Endometrial microvascular endothelial cells (primary cell): ENCODE measurements around the gene RTN4R. TPM values are rescaled to one million over a fixed set of nuclear protein-coding genes. Genes with fewer than 3 reads are reported as not detected.

Experiments used
- in situ Hi-C: cut with HindIII; loops from 2 replicates; pipeline ENCODE4 v1.10.0; 2017; ENCODE audit warnings: low sequenced_read_pairs, low pct_unique_long_range_greater_than_20kb; ENCODE audit errors: inconsistent ontology term
- total RNA-seq: library from RNA; depleted of rRNA; stranded (reverse); fragments of >200 nt; gene quantifications from one replicate; pipeline ENCODE4 v1.2.3, GENCODE V29; 2015; ENCODE audit errors: inconsistent ontology term

RTN4R gene
- total RNA-seq, 1 donor from 2014 or later, result not detected

DNA sequence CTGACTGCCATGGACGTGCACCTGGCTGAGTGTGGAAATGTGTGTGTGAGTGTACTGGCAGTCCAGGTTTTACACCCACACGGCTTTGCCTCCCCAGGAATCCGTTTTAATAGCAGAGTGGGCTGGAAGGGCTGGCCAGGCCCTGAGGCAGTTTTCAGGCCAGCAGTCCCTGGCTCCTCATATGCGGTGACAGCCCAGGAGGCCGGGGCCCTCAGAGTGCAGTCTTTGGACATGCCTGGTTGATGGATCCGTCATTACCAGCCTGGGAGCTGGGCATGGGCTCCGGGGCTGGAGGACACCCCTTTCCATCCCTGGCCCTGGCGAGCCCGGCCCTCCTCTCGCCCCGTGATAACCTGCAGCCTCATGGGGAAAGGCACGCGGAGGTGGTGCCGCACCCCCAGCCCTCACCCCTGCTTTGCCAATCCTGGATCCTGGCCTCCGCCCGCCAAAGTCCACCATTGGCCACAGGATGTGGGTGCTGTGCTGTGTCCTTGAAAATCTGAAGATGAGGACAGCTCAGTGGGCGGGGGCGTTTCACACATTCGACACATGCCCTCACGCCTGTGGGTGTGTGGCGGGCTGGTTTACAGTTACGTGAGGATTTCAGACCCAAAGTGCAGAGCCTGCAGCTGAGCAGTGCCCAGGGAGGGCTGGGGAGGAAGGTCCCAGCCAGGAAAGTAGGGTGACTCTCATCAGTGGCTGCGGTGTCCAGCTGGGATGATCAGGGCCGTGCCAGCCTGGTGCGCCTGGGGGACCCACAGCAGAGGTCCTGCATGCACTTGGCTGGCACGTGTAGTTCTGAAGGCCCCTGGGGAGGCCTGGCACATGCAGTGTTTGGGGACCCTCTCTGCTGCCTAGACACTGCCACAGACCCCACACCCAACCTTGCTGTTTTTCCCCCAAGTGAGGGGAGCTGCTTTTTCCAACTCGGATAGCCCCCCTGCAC, 55.1 kb downstream of the RTN4R start:
- in situ Hi-C loops, result no loop called here

DNA sequence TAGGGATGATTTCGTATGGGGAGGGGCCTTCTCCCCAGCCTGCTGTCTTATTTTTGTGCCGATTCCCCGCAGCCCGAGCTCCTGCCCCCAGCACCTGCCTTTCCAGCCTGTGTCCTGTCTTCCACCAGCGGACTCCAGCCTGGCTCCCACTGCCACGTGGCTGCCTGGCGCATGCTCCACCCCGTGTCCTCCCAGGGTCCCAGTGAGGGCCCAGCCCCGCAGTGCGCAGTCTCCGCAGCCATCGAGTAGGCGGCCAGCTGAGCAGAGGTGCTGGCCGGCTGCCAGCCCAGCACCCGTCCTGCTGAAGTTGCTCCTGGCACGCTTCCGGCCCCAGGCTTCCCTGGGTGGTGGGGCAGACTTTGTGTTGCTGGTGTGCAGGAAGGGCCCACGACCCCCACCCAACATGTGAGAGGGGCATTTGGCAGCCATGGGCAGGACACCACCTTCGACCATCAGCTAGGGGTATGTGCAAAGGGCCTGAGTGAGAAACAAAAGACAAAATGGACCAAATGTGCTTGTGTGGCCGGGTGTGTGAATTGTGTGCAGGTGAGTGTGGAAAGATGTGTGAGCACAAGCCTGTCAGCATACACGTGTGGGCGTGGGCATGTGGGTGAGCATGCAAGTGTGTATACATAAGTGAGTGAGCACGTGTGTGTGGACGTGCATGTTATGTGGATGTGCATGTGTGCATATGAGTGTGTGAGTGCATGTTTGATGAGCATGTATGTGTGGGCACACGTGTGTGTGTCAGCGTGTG, 55.9 kb downstream of the RTN4R start:
- in situ Hi-C loops, result no loop called here

DNA sequence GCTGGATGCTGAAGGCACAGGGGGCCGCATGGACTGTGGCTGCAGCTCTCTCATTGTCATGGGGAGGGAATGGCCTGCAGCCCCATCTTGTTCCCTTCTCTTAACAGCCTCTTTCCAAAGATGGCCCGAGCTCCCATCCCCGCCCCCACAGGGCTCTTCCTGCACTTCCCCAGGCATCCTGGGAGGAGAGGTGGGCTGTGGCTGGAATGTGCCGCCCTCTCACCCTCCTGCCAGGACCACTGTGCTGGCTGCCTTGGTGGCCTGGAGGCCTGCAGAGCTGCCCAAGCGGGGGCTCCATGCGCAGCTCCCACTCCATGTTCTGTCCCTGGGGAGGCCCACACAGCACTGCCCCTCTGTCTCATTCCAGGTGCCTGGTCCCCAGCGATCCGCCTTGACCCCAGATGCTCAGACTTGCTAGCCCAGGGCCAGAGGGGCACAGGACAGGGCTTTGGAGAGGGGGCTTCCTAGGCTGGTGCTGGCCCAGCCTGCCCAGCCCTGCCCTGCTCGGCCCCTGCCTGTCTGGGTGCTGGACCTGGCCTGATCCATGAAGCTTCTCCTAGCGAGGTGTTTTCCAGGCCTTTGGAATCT, 56.6 kb downstream of the RTN4R start:
- in situ Hi-C loops, result no loop called here

DNA sequence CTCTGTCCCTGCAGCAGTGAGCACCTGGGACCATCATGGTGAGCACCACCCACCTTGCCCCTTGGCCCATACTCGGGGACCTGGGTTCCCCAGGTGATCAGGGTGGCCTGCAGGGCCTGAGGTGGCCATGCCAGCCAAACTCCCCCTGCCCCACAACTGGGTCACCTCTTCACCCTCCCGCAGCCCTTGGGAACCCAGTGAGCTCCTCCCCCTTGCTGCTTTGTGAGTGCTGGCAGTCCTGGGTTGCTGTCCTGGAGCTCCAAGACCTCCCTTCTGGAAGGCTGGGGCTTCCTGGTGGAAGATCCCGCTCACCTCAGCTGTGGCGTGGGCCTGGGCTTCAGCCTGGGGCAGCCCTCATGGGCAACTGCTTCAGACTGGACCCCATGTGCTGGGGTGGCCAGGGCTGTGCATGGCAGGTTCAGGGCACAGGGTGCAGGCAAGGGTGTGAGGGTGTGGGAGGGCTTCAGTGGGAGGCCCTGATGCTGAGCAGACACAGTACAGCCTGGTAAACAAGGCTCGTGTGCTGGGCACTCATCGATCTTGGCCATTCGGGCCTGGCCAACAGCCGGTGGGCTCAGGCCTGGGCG, 57.6 kb downstream of the RTN4R start:
- in situ Hi-C loops, result no loop called here

DNA sequence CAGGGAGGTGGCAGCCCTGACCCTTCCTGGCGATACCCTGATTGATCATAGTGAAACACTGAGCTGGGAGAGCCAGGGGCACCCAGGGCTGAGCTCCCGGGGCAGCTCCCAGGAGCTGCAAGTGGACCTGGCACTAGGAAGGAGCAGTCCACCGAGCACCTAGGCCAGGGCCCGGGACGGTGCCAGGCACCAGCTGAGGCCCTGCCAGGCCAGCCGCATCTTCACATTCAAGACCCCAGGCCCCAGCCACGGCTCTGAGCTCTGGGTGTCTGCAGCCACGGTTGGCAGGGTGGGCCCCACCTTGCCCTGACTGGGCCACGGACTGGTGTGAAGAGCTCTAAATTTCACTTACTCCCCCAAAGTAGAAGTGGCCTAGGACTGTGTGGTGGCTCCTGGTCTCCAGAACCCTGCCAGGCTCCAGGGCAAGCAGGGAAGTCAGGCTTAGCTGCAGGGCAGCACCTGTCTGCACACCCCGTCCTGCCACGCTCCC, 58.3 kb downstream of the RTN4R start:
- in situ Hi-C loops, result no loop called here

DNA sequence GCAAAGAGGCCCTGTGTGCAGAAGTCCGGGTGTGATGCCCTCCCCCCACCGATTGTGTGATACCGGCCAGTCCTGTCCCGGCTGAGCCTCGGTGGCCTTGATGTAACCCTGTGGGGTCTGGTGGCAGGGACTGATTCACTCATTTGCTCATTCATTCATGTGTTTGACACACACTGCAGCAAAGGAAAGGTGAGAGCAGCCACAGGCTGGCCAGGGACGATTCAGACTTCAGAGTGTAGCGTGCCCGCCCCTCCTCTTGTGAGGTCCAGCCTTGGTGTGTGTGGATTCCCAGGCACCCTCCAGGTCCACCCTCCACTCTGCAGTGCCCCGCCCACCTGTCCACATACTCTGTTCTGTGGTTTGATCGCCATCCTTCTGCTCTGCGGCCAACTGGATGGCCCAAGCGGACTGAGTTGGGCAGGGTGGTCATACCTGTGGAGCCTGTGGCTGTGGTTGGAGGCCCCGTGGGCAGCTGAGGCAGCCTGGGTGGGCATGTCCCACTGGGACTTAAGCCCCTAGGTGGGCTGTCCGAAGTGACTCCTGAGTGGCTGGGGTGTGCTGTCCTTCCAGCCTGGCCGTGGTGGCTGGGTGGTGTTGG, 59.3 kb downstream of the RTN4R start:
- in situ Hi-C loops, result no loop called here

DNA sequence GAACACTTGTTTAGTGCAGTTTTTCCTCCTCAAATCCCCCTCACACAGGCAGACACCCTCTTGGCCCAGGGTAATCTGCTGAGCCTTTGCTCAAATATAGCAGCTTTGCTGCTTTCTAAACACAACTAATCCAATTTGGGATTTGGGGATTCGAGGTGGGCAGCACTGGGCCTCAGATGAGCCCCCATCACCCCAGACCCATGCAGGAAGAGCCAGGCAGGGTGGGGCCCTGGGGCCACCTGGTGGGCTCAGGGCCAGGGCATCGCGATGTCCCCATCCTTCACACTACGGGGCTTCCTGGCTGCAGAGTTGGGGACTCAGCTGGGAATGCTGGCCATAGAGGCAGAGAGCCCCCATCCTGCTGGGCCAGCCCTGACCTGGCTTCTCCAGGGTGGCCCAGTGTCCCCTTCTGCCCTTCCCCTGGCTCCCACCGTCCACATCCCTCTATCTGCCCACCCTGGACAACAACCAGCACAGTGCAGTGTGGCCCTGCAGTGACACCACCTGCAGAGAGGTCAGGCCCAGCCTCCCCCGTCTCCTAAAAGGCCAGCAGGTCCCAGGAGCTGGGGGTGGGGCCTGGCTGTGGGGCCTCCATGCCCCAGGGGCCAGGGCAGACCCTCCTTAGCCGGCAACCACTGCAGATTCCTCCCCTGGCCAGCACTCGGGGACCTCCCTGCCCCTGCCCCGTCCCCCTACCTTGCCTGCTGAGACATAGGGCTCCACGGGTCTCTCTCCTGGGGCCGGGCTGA, 60.7 kb downstream of the RTN4R start:
- in situ Hi-C loops, result no loop called here

DNA sequence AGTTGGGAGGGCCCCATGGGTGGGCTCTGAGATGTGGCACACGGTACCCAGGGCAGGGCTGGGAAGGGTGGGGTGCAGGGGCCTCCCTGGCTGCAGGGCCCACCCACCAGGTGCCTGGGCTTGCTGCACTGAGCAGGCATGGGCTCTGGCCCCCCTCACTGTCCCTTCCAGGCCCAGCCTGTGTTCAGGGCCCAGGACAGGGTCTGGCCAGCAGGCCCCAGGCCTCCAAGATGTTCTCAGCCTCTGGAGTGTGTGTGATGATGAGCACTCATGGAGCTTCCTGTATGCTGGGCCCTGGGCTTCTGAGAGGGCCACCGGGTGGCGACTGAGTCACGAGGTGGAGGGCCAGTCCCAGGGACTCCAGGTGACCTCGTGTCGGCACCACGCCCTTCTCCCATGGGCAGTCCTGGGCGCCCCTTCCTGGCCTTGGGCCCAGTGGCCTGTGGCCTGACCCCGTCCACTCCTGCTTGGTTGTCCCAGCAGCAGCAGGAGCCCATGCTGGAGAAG, 61.4 kb downstream of the RTN4R start:
- in situ Hi-C loops, result no loop called here

DNA sequence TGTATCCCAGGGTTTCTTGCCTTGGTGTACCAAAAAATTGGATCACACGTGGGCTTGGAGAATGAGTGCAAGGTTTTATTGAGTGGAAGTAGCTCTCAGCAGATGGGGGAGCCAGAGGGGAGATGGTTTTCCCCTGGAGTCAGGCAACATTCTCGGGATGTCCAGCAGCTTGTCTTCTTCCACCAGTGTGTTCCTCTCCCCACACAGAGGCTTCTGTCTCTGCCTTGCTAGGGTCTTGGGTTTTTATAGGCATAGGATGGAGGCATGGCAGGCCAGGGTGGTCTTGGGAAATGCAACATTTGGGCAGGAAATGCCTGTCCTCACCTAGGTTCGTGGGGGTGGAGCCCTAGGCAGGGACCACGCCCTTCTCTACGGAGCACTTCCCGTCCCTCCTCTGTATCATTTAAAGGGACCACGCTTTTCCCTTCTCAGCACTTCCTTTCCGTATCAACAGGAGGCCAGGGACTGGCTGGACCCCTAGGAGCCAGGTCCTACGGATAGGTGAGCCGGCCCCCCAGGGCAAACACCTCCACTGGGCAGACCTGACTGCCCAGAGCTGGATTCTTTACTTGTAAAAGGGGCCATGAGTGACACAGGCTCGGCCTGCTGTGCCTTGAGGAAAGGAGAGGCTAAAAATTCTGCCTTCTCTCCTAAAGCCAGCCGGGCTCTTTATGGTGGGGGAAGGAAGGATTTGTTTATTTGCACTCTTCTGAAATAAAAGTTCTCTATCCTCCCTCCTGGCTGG, 62.0 kb downstream of the RTN4R start:
- in situ Hi-C loops, result no loop called here

DNA sequence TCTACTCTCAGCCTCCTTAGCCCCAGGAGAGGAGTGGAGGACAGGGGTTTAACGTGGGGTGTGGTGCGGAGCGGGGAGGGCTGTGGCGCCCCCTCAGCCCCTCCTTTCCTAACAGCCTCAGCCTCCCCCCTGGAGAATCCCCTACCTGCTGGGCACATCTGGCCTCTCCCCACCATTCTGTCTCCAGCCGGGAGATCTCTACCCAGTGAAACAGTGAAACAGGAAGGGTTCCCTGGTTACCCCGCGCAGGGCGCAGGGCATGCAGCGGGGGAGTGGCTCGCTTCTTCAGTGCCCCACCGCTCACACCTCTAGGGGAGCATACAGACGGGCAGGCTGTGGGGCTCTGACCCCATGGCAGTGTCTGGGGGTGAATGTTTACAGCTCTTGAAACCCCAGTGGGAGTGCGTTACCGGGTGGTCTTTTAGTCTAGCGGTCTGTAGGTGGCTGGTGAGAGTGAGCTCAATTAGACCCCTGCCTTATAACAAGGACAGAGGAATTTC, 62.6 kb downstream of the RTN4R start:
- in situ Hi-C loops, result no loop called here

DNA sequence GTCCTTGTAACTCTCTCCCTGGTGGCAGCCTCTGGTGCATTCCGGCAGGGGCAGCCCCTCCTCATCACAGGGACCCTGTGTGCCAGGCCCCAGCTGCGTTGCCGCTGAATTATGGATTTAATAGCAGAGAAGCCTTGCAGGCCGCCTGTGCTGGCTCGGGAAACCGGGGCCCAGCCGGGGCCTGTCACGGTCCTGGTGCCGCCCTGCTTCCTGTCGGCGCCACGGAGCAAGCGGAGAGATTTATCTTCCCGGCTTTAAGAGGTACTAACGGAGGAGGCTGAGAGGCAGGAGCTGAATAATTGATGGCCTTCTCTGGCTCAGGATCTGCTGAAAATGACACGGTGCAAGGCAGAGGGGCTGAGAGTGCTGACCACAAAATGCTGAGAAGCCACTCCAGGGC, 63.3 kb downstream of the RTN4R start:
- in situ Hi-C loops, result no loop called here

DNA sequence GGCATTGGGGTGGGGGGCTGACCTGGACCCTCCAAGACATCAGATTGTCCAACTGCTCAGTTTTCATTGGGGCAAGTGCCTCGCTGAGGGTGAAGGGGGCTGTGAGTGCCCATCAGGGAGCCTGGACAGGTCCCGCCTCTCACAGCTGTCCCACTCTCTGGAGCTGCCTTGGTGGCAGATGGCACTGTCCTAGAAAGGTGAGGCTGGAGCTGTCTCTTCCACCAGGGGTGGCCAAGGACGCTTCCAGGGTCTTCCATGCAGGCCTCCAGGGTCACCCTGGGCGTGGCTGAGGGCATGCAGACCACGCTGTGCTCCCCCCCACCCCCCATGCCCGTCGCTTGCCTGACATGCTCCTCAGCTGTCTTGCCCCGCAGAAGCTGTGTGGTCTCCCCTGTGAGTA, 63.8 kb downstream of the RTN4R start:
- in situ Hi-C loops, result no loop called here

DNA sequence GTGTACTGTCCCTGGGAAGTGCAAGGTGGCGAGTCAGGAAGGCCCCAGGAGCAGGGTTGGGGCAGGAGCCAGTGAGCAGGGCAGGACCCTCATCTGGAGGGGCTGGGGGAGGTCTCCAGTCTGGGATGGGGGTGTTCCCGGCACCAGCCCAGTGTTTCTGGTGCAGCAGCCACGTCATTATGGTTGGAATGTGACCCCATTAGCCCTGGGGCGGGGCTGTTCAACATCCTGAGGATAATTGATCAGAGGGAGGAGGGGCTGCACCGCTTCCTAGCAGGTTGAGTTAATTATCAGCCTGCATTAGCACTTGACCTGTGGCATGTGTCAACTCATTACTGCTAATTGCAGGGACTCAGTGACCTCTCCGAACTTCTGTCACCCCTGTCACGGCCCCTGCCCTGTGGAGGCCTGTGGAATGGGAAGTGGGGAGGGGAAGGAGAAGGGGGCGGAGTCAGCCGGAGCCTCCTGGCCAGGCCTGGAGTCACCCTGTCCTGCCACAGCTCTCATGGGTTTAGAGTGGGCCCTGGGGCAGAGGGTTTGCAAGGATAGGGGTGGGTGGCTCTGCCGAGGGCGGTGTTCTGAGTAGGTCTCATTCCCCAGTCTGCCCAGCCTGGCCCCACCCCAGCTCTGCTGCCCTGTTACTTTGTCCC, 64.4 kb downstream of the RTN4R start:
- in situ Hi-C loops, result no loop called here

DNA sequence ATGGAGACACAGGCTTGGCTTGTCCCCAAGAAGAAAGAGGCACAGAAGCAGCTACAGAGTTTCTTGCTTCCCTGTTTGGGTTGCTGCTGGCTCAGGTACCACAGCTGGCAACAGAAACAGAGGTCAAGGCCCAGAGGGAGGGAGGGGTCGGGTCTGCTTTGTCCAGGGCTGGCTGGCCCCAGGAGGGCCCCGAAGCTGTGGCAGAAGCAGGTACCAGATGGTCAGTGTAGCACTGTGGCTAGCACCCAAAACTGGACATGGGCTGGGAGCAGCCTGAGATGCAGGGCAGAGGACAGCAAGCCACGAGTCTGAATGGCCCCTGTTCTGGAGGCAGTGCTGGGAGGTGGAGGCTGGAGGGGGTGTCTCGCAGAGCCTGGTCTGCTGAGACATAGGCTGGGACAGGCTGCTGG, 65.0 kb downstream of the RTN4R start:
- in situ Hi-C loops, result no loop called here

DNA sequence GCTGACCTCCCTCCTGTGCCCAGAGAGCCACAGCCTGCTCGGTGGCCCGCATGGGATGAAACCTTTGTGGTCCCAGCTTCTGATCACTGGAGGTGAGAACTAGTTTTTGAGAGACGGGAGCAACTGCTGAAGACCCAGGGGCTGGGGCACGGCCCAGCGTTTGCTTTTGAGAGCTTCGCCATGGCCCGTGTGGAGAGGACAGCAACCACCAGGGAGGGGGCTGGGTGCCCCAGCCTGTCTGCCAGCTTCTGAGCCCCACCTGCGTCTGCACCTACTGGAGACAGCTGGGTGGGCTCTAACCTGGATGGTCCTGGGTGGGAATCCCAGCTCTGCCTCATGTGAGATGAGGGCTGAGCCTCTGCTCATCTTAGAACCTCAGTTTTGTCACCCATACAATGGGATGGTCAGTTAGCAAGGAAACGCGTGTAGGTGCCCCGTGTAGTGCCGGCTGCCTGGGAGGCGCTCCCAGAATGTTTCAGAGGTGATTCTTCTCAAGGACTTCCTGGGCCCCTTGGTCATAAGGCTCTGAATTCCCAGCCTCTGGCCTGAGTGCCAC, 66.2 kb downstream of the RTN4R start:
- in situ Hi-C loops, result no loop called here

DNA sequence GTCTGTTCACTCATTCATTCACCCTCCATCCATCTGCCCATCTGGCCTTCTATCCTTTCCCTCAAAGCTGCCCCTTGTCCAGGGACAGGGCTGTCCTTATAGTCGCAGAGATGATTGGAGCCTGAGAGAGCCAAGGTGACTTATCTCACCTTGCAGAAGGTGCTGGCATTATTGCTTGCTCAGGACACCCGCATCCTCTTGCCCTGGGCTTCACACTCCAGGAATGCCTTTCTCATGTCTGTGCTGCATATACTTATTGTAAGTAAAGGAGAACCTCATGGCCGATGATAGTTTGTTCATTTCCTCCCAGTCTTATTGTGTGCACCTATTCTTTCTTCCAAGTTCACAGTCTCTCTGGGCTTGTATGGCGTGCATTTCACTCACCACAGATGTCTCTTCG, 68.2 kb downstream of the RTN4R start:
- in situ Hi-C loops, result no loop called here
